ENCODE measurements around the gene DNAJB6. TPM values are rescaled to one million over a fixed set of nuclear protein-coding genes. Genes with fewer than 3 reads are reported as not detected.

DNAJB6 gene
- total RNA-seq, 1 donor from 2014 or later: 172 TPM

DNA sequence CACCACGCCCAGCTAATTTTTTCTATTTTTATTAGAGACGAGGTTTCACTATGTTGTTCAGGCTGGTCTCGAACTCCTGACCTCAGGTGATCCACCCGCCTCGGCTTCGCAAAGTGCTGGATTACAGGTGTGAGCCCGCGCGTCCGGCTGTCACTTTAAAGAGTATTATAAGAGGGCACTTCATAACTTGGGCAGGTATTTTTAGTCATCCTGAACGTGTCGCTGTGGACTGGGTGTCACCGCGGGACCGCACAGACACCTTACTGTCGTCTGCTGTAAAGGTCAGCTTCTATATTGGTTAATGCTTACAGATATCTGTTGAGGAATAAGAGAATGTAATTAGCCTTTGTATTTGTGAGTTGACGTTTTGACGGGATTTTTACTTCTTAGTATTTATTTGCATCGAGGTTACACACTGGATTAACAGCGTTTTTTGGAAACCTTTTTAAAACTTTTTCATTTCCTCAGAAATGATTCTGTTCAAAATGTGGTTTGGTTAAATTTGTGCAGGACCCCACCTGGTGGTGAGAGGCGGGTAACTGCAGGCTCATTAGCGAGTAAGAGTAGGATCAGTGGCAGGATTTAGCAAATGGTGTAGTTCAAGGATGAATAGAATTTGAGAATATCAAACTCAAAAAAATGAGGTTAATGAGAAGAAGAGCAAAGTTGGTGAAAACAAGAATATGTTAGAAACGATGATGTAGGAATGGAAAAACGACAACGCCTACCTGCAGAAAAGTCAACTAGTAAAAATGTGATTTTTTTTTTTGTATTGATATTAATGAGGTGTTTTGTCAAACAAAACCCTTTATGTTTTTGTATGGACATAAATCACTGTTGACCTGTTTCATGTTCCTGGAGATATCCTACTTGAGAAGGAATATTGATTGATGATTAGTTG is 3.2 kb downstream of the DNAJB6 start:
- Histone ChIP-seq H3K9ac (no peak overlapping the region), H3K36me3 (no peaks in the 10 kb centered on the region), H3K27ac (no peak overlapping the region), H3K9me3 (ENCODE audit: low read depth) (no peaks in the 10 kb centered on the region), H3K4me1 (no peaks in the 10 kb centered on the region), H3K79me2 (ENCODE audit: low read depth) (peaks cover 81% of the 10 kb centered on the region), H3K4me2 (no peak overlapping the region), H2AFZ (replicated peaks) (no peak overlapping the region), H3F3A (ENCODE audit: low read depth) (peaks cover 24% of the 10 kb centered on the region), H3K4me3 (no peak overlapping the region), H4K20me1 (ENCODE audit: low read depth) (peaks cover 77% of the 10 kb centered on the region), H3K27me3 (peaks cover 11% of the 10 kb centered on the region)
- Mint-ChIP-seq H3K9me3 (peaks cover 2% of the 10 kb centered on the region), H3K27me3 (ENCODE audit: insufficient read depth, low read depth) (peaks cover 5% of the 10 kb centered on the region), H3K27ac (peak overlapping the region; percentile 65), H3K4me3 (peak overlapping the region; percentile 74), H3K4me1 (peaks cover 26% of the 10 kb centered on the region), H3K36me3 (peaks cover 18% of the 10 kb centered on the region)
- DNase-seq (ENCODE audit: low spot score): peak; percentile 67
- TF ChIP-seq EZH2phosphoT487 (IDR thresholded peaks at IDR 0.05) (no peak), EZH2 (IDR thresholded peaks at IDR 0.05) (peak; percentile 43), CTCF (IDR thresholded peaks at IDR 0.05) (peak; percentile 95)

GRCh38 chr7:157347217-157347904 is 10.6 kb downstream of the DNAJB6 start:
- H3K4me3 Mint-ChIP-seq: no peak overlapping the region
- Histone ChIP-seq H4K20me1 (ENCODE audit: low read depth) (peaks cover 100% of the 10 kb centered on the region), H3K4me2 (no peak overlapping the region), H3K9me3 (ENCODE audit: low read depth) (no peaks in the 10 kb centered on the region), H3K79me2 (ENCODE audit: low read depth) (peaks cover 100% of the 10 kb centered on the region), H3K9ac (no peak overlapping the region), H3K27me3 (no peaks in the 10 kb centered on the region), H3K27ac (no peak overlapping the region), H3K4me3 (no peak overlapping the region), H3K36me3 (no peaks in the 10 kb centered on the region), H3F3A (ENCODE audit: low read depth) (no peaks in the 10 kb centered on the region), H3K4me1 (no peaks in the 10 kb centered on the region), H2AFZ (replicated peaks) (no peak overlapping the region)
- peaks cover 2% of the 10 kb centered on the region for H3K27me3 Mint-ChIP-seq (ENCODE audit: insufficient read depth, low read depth)
- peaks cover 6% of the 10 kb centered on the region for H3K4me1 Mint-ChIP-seq
- TF ChIP-seq EZH2 (IDR thresholded peaks at IDR 0.05): no peak
- TF ChIP-seq CTCF (IDR thresholded peaks at IDR 0.05): no peak
- TF ChIP-seq EZH2phosphoT487 (IDR thresholded peaks at IDR 0.05): no peak
- peaks cover 18% of the 10 kb centered on the region for H3K9me3 Mint-ChIP-seq
- no peak for DNase-seq (ENCODE audit: low spot score)
- H3K36me3 Mint-ChIP-seq: peaks cover 27% of the 10 kb centered on the region
- no peak overlapping the region for H3K27ac Mint-ChIP-seq

- Histone ChIP-seq H3K4me1 (no peaks in the 10 kb centered on the region), H4K20me1 (ENCODE audit: low read depth) (peaks cover 100% of the 10 kb centered on the region), H2AFZ (replicated peaks) (no peak overlapping the region), H3K4me3 (no peak overlapping the region), H3F3A (ENCODE audit: low read depth) (no peaks in the 10 kb centered on the region), H3K36me3 (no peaks in the 10 kb centered on the region), H3K9me3 (ENCODE audit: low read depth) (no peaks in the 10 kb centered on the region), H3K27me3 (no peaks in the 10 kb centered on the region), H3K27ac (no peak overlapping the region), H3K4me2 (no peak overlapping the region), H3K9ac (no peak overlapping the region), H3K79me2 (ENCODE audit: low read depth) (peaks cover 100% of the 10 kb centered on the region)
- H3K4me3 Mint-ChIP-seq: no peak overlapping the region
- H3K27me3 Mint-ChIP-seq (ENCODE audit: insufficient read depth, low read depth): peaks cover under 1% of the 10 kb centered on the region
- TF ChIP-seq CTCF (IDR thresholded peaks at IDR 0.05): no peak
- no peak for TF ChIP-seq EZH2phosphoT487 (IDR thresholded peaks at IDR 0.05)
- TF ChIP-seq EZH2 (IDR thresholded peaks at IDR 0.05): no peak
- H3K27ac Mint-ChIP-seq: no peak overlapping the region
- H3K9me3 Mint-ChIP-seq: peaks cover 21% of the 10 kb centered on the region
- no peak for DNase-seq (ENCODE audit: low spot score)
- peaks cover 3% of the 10 kb centered on the region for H3K4me1 Mint-ChIP-seq
- H3K36me3 Mint-ChIP-seq: peaks cover 31% of the 10 kb centered on the region
Observed at GRCh38 chr7:157348548-157348947, 11.7 kb downstream of the DNAJB6 start.

All from neural progenitor cell (in vitro differentiated cells).